HuH-7 (cell line): ENCODE results near the gene IRAK2.
A peak's percentile ranks its signal among the peaks of the same experiment; 100 is the strongest.
"Not testable (repeated sequence)": the region's sequence is repeated elsewhere in the genome, so short reads cannot be mapped to it uniquely, and the experiment has no call there.

Experiments used
- DNase-seq: peaks from one replicate; pipeline ENCODE4 v3.0.0; 2011; ENCODE audit warnings: low spot score

IRAK2 gene

GRCh38 chr3:10164546-10165393 lies at the start of gene IRAK2:
Gene IRAK2 (plus strand): TSS chr3:10164919. CDS start chr3:10164955, 36 bp downstream.
- peak; percentile 91 for DNase-seq

GRCh38 chr3:10115326-10116137 lies 49.2 kb upstream of the IRAK2 start, which contains the start of gene BRK1:
Gene BRK1 (plus strand): TSS chr3:10115675. CDS start chr3:10115702, 27 bp downstream.
- peak; percentile 100 for DNase-seq

GRCh38 chr3:10116138-10116460 lies 48.6 kb upstream of the IRAK2 start:
- DNase-seq, result no peak

- DNase-seq, result no peak
These were observed 47.8 kb upstream of the IRAK2 start for GRCh38 chr3:10116928-10117327.

GRCh38 chr3:10119376-10119775 lies 45.3 kb upstream of the IRAK2 start:
- DNase-seq, result no peak

GRCh38 chr3:10121064-10121463 lies 43.7 kb upstream of the IRAK2 start:
- no peak for DNase-seq

GRCh38 chr3:10122724-10123123 lies 42.0 kb upstream of the IRAK2 start:
- DNase-seq, result no peak

GRCh38 chr3:10135872-10136271 lies 28.8 kb upstream of the IRAK2 start:
- DNase-seq, result not testable (repeated sequence)

GRCh38 chr3:10136426-10137005 lies 28.2 kb upstream of the IRAK2 start:
- DNase-seq, result no peak

GRCh38 chr3:10137178-10137577 lies 27.5 kb upstream of the IRAK2 start:
- no peak for DNase-seq

- no peak for DNase-seq
These were observed 23.6 kb upstream of the IRAK2 start for GRCh38 chr3:10140996-10141546.

GRCh38 chr3:10142707-10143560 lies 21.8 kb upstream of the IRAK2 start:
- DNase-seq, result peak; percentile 49

- no peak for DNase-seq
These were observed 19.0 kb upstream of the IRAK2 start for GRCh38 chr3:10145685-10146084.

GRCh38 chr3:10149226-10149625 lies 15.5 kb upstream of the IRAK2 start:
- DNase-seq, result no peak

GRCh38 chr3:10150987-10151386 lies 13.7 kb upstream of the IRAK2 start:
- no peak for DNase-seq

- DNase-seq, result no peak
These were observed 10.2 kb upstream of the IRAK2 start for GRCh38 chr3:10154335-10155122.

GRCh38 chr3:10155123-10155472 lies 9.6 kb upstream of the IRAK2 start:
- DNase-seq, result no peak

- DNase-seq, result no peak
These were observed 9.1 kb upstream of the IRAK2 start for GRCh38 chr3:10155658-10156057.

- DNase-seq, result no peak
These were observed 7.7 kb upstream of the IRAK2 start for GRCh38 chr3:10157031-10157430.

- not testable (repeated sequence) for DNase-seq
These were observed 6.2 kb upstream of the IRAK2 start for GRCh38 chr3:10158555-10158954.

GRCh38 chr3:10160346-10160745 lies 4.4 kb upstream of the IRAK2 start:
- DNase-seq, result no peak
